GM12878 (cell line): ENCODE measurements around the gene NAV1. TPM values are rescaled to one million over a fixed set of nuclear protein-coding genes. Genes with fewer than 3 reads are reported as not detected.

Source experiments
- ASH2L ChIP-seq: fragments of 300-600, 200-600 bp; sonication (generic); IDR thresholded peaks from 2 replicates; pipeline ENCODE4 v1.6.1; 2017; ENCODE audit warnings: low read depth, mild to moderate bottlenecking, borderline replicate concordance
- CBFB ChIP-seq: IDR thresholded peaks from 2 replicates; pipeline ENCODE4 v1.6.1; 2016; ENCODE audit warnings: antibody characterized with exemption, low read depth
- CREB1 ChIP-seq: IDR thresholded peaks from 2 replicates; pipeline ENCODE4 v1.6.1; 2012; ENCODE audit warnings: low read depth, mild to moderate bottlenecking, inconsistent platforms
- DPF2 ChIP-seq: fragments of 450-650 bp; IDR thresholded peaks from 2 replicates; pipeline ENCODE4 v1.6.1; 2017; ENCODE audit warnings: mild to moderate bottlenecking
- EP300 ChIP-seq, 2 experiments: fragments of 150-350 bp in 1 of 2; IDR thresholded peaks; 2 replicates each; pipeline ENCODE4 v1.6.1; 2011 to 2012; ENCODE audit warnings: low read depth in 2 of 2, low read length in 2 of 2, borderline replicate concordance in 1 of 2, improper control_type of control experiment in 1 of 2, inconsistent platforms in 1 of 2; ENCODE audit not compliant: control insufficient read depth in 1 of 2
- FOXM1 ChIP-seq: IDR thresholded peaks from 2 replicates; pipeline ENCODE4 v1.6.1; 2012; ENCODE audit warnings: low read depth, mild to moderate bottlenecking, inconsistent platforms, low read length, moderate library complexity
- GATAD2B ChIP-seq: fragments of 450-650 bp; conservative IDR thresholded peaks from 2 replicates; pipeline ENCODE4 v1.6.1; 2017; ENCODE audit warnings: low read depth, mild to moderate bottlenecking, moderate library complexity
- HDAC6 ChIP-seq: fragments of 200-600 bp; sonication (generic); IDR thresholded peaks from one replicate; pipeline ENCODE4 v1.8.0; 2017; ENCODE audit warnings: antibody characterized with exemption; ENCODE audit not compliant: unreplicated experiment
- HSF1 ChIP-seq: fragments of 150-350 bp; IDR thresholded peaks from 2 replicates; pipeline ENCODE4 v1.6.1; 2014; ENCODE audit warnings: mild to moderate bottlenecking, low read depth, low read length
- MTA3 ChIP-seq: IDR thresholded peaks from 2 replicates; pipeline ENCODE4 v1.6.1; 2012; ENCODE audit warnings: low read length, inconsistent platforms, borderline replicate concordance
- MYC ChIP-seq: IDR thresholded peaks from 2 replicates; pipeline ENCODE4 v1.6.1; 2011; ENCODE audit warnings: mild to moderate bottlenecking, low read length, moderate library complexity, inconsistent platforms; ENCODE audit not compliant: insufficient read depth, insufficient replicate concordance, insufficient read length, severe bottlenecking
- NFIC ChIP-seq: IDR thresholded peaks from 2 replicates; pipeline ENCODE4 v1.6.1; 2012; ENCODE audit warnings: low read depth, mild to moderate bottlenecking, inconsistent platforms, low read length, moderate library complexity
- SREBF1 ChIP-seq: IDR thresholded peaks from 2 replicates; pipeline ENCODE4 v1.6.1; 2012; ENCODE audit warnings: mild to moderate bottlenecking, low read length
- TCF7 ChIP-seq: IDR thresholded peaks from 2 replicates; pipeline ENCODE4 v1.6.1; 2014; ENCODE audit warnings: antibody characterized with exemption, borderline replicate concordance
- WRNIP1 ChIP-seq: IDR thresholded peaks from 2 replicates; pipeline ENCODE4 v1.6.1; 2011; ENCODE audit warnings: low read depth, low read length, improper control_type of control experiment, borderline replicate concordance
- polyA plus RNA-seq, 11 experiments: library from polyadenylated mRNA; depleted of rRNA in 4 of 11; unstranded in 6 of 11; stranded (reverse) in 5 of 11; fragments of >200 nt; fragmentation: Nextera tagmentation in 4 of 11; fragmentation: Illumina TruSeq in 1 of 11; extraction: Ambion mirVana in 4 of 11; extraction: Trizol in 1 of 11; gene quantifications; 1 replicate in 1 of 11; 2 replicates in 10 of 11; pipeline versions ENCODE4 v1.2.1 to v1.2.3, GENCODE V29; 2011 to 2016; ENCODE audit warnings: inconsistent platforms in 2 of 11, missing spikeins in 2 of 11, low read depth in 1 of 11
- total RNA-seq, 4 experiments: library from RNA; depleted of rRNA in 3 of 4; stranded (reverse); fragments of >200 nt in 3 of 4; fragmentation: Illumina TruSeq in 1 of 4; extraction: Trizol in 1 of 4; gene quantifications; 2 replicates each; pipeline versions ENCODE4 v1.2.1 to v1.2.3, GENCODE V29; 2013 to 2021
- TF ChIP-seq, protein P1 (sequence below): fragments of 450-650 bp; formaldehyde crosslinking; IDR thresholded peaks from 2 replicates; pipeline ENCODE4 v1.4.0; 2020; ENCODE audit warnings: mild to moderate bottlenecking, moderate library complexity
- TF ChIP-seq, protein P2 (sequence below): fragments of 450-650 bp; IDR thresholded peaks from 2 replicates; pipeline ENCODE4 v1.6.1; 2016; ENCODE audit warnings: mild to moderate bottlenecking
- TF ChIP-seq, protein P3 (sequence below): fragments of 450-650 bp; IDR thresholded peaks from 2 replicates; pipeline ENCODE4 v1.6.1; 2014; ENCODE audit warnings: mild to moderate bottlenecking
- TF ChIP-seq, protein P4 (sequence below): fragments of 450-650 bp; IDR thresholded peaks from 2 replicates; pipeline ENCODE4 v1.6.1; 2018; ENCODE audit warnings: borderline replicate concordance, mild to moderate bottlenecking; ENCODE audit not compliant: partially characterized antibody

NAV1 gene
- total and polyA plus RNA-seq, 10 of the 15 experiments (the other 5 are each of a cell fraction or from before 2014, with no cell fraction given), result 0.04 to 1.3 (median 0.36) TPM

DNA sequence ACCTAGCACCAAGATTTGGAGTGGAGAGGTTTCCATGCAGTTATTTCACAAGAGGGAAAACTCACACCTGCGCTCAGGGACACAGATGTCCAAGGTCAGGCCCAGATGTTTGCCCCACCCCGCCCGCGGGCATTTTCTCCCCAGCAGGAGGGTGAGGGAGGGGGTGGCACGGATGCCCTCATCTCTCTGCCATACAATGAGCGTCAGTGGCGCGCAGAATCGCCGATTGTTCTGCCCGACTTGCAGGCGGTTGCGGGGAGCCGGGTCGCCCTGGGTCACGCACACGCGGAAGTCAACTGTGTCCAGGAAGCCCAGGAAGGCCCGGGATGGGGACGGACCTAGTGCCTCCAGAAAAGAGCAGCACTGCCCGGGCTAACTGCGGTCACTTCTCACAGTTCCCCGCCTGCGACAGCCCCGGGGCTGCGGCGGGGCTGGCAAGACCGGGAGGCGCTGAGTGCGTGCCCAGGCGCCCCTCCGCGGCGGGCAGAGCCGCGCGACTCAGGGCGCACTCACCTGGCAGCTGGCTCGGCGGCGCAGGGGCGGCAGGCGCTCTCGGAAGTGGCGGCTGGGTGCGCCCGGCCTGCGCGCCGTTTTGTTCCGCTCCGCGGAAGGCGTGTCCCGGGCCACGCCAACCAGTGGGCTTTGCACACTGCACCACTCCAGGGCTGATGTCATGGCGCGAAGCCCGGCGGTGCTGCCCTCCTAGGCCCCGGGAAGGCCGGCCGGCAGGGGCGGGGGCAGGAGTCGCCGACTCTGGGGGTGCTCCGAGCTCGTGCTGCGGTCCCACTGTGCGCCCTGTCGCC lies 32.2 kb upstream of the NAV1 start, which contains the start of gene CSRP1 (continued):
- TF ChIP-seq MYC (peak; percentile 44), CREB1 (no peak), HSF1 (no peak), HDAC6 (peak; percentile 76), WRNIP1 (no peak), FOXM1 (no peak), GATAD2B (peak; percentile 94), DPF2 (peak; percentile 94), TCF7 (no peak), SREBF1 (no peak), MTA3 (no peak), CBFB (no peak), ASH2L (no peak), NFIC (no peak), EP300 (IDR thresholded peaks at IDR 0.05; ENCODE audit: borderline replicate concordance in 1 of 2, control insufficient read depth in 1 of 2, low read depth in 2 of 2, low read length in 2 of 2) (no peak)
- TF ChIP-seq, protein P1, sequence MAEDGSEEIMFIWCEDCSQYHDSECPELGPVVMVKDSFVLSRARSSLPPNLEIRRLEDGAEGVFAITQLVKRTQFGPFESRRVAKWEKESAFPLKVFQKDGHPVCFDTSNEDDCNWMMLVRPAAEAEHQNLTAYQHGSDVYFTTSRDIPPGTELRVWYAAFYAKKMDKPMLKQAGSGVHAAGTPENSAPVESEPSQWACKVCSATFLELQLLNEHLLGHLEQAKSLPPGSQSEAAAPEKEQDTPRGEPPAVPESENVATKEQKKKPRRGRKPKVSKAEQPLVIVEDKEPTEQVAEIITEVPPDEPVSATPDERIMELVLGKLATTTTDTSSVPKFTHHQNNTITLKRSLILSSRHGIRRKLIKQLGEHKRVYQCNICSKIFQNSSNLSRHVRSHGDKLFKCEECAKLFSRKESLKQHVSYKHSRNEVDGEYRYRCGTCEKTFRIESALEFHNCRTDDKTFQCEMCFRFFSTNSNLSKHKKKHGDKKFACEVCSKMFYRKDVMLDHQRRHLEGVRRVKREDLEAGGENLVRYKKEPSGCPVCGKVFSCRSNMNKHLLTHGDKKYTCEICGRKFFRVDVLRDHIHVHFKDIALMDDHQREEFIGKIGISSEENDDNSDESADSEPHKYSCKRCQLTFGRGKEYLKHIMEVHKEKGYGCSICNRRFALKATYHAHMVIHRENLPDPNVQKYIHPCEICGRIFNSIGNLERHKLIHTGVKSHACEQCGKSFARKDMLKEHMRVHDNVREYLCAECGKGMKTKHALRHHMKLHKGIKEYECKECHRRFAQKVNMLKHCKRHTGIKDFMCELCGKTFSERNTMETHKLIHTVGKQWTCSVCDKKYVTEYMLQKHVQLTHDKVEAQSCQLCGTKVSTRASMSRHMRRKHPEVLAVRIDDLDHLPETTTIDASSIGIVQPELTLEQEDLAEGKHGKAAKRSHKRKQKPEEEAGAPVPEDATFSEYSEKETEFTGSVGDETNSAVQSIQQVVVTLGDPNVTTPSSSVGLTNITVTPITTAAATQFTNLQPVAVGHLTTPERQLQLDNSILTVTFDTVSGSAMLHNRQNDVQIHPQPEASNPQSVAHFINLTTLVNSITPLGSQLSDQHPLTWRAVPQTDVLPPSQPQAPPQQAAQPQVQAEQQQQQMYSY (CRISPR knock-in tag), result no peak
- TF ChIP-seq, protein P2, sequence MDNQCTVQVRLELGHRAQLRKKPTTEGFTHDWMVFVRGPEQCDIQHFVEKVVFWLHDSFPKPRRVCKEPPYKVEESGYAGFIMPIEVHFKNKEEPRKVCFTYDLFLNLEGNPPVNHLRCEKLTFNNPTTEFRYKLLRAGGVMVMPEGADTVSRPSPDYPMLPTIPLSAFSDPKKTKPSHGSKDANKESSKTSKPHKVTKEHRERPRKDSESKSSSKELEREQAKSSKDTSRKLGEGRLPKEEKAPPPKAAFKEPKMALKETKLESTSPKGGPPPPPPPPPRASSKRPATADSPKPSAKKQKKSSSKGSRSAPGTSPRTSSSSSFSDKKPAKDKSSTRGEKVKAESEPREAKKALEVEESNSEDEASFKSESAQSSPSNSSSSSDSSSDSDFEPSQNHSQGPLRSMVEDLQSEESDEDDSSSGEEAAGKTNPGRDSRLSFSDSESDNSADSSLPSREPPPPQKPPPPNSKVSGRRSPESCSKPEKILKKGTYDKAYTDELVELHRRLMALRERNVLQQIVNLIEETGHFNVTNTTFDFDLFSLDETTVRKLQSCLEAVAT, result no peak
- TF ChIP-seq, protein P3, sequence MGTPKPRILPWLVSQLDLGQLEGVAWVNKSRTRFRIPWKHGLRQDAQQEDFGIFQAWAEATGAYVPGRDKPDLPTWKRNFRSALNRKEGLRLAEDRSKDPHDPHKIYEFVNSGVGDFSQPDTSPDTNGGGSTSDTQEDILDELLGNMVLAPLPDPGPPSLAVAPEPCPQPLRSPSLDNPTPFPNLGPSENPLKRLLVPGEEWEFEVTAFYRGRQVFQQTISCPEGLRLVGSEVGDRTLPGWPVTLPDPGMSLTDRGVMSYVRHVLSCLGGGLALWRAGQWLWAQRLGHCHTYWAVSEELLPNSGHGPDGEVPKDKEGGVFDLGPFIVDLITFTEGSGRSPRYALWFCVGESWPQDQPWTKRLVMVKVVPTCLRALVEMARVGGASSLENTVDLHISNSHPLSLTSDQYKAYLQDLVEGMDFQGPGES, result no peak
- TF ChIP-seq, protein P4, sequence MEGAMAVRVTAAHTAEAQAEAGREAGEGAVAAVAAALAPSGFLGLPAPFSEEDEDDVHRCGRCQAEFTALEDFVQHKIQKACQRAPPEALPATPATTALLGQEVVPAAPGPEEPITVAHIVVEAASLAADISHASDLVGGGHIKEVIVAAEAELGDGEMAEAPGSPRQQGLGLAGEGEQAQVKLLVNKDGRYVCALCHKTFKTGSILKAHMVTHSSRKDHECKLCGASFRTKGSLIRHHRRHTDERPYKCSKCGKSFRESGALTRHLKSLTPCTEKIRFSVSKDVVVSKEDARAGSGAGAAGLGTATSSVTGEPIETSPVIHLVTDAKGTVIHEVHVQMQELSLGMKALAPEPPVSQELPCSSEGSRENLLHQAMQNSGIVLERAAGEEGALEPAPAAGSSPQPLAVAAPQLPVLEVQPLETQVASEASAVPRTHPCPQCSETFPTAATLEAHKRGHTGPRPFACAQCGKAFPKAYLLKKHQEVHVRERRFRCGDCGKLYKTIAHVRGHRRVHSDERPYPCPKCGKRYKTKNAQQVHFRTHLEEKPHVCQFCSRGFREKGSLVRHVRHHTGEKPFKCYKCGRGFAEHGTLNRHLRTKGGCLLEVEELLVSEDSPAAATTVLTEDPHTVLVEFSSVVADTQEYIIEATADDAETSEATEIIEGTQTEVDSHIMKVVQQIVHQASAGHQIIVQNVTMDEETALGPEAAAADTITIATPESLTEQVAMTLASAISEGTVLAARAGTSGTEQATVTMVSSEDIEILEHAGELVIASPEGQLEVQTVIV, result no peak
